K562 (cell line): ENCODE results near the gene PPP4R3A. TPM values are rescaled to one million over a fixed set of nuclear protein-coding genes. Genes with fewer than 3 reads are reported as not detected.

Source experiments
- ATAC-seq: fragments of 200-7000 bp; cut with Tn5 transposase; 3 replicates; pipeline ENCODE4 v1.9.1; 2020; ENCODE audit warnings: moderate library complexity
- BruUV-seq: library from RNA; stranded (reverse); fragments of 400-500 nt; replicated peaks from 2 replicates; lab custom pipeline; 2021; lab: Mats Ljungman, UMichigan
- CTCF ChIA-PET: fragments of 300-600 bp; formaldehyde crosslinking; extraction: SDS; loops from one replicate; lab custom pipeline; 2021; ENCODE audit warnings: low intra/inter-chr PET ratio; lab: Yijun Ruan, JAX
- POLR2A ChIA-PET: fragments of 300-600, 350-650 bp; sonication (Branson Sonifier 250); formaldehyde crosslinking; extraction: SDS; loops from one replicate; lab custom pipeline; 2021; ENCODE audit warnings: antibody characterized with exemption, inconsistent platforms; lab: Yijun Ruan, JAX
- DNase-seq, 4 experiments: peaks; one replicate each; pipeline versions ENCODE4 v3.0.0 to v3.0.0-alpha.2; 2011 to 2018; ENCODE audit warnings: low spot score in 3 of 4, mixed read lengths in 3 of 4; ENCODE audit errors: extremely low read depth in 1 of 4
- FAIRE-seq: peaks from 2 replicates; lab custom pipeline; 2011; peaks lifted over from hg19 to GRCh38; lab: Jason Lieb, UNC
- H2AFZ ChIP-seq: 2 replicates; pipeline ENCODE4 v1.6.0; 2011; ENCODE audit warnings: low read depth, low read length, control low read depth, inconsistent platforms
- H3K27ac ChIP-seq: fragments of 200-600 bp; 3 replicates; pipeline ENCODE4 v1.8.0; 2011; ENCODE audit warnings: low read depth, mild to moderate bottlenecking, control low read depth, inconsistent platforms, low read length, moderate library complexity, mixed read lengths; ENCODE audit errors: extremely low read depth
- H3K27me3 ChIP-seq, 2 experiments: fragments of 300-600 bp in 1 of 2; 2 replicates in 1 of 2; 3 replicates in 1 of 2; pipeline versions ENCODE4 v1.6.0 to v1.8.0; 2011; ENCODE audit warnings: inconsistent platforms in 2 of 2, low read length in 2 of 2, mild to moderate bottlenecking in 1 of 2, mixed read lengths in 1 of 2, moderate library complexity in 1 of 2; ENCODE audit not compliant: control insufficient read depth in 2 of 2, insufficient read depth in 2 of 2
- H3K36me3 ChIP-seq: fragments of 300-600 bp; 3 replicates; pipeline ENCODE4 v1.8.0; 2011; ENCODE audit warnings: mild to moderate bottlenecking, low read length, inconsistent platforms; ENCODE audit not compliant: control insufficient read depth, insufficient read depth
- H3K4me1 ChIP-seq, 2 experiments: fragments of 200-600 bp in 1 of 2; replicated peaks in 1 of 2; 2 replicates in 1 of 2; 3 replicates in 1 of 2; pipeline versions ENCODE4 v1.5.1 to v1.8.0; 2011; ENCODE audit warnings: inconsistent platforms in 2 of 2, low read length in 2 of 2, mild to moderate bottlenecking in 1 of 2, mixed read lengths in 1 of 2, moderate library complexity in 1 of 2; ENCODE audit not compliant: control insufficient read depth in 2 of 2, insufficient read depth in 2 of 2
- H3K4me2 ChIP-seq: 2 replicates; pipeline ENCODE4 v1.6.1; 2011; ENCODE audit warnings: low read length, control low read depth, inconsistent platforms, mixed read lengths; ENCODE audit not compliant: insufficient read depth
- H3K4me3 ChIP-seq: fragments of 200-600 bp; sonication (generic), shearing (Covaris generic); 2 replicates; pipeline ENCODE4 v1.5.1; 2016; ENCODE audit warnings: control low read depth, inconsistent platforms
- H3K79me2 ChIP-seq: fragments of 200-600 bp; 3 replicates; pipeline ENCODE4 v1.8.0; 2011; ENCODE audit warnings: low read length, inconsistent platforms; ENCODE audit not compliant: control insufficient read depth, insufficient read depth
- H3K9ac ChIP-seq, 2 experiments: 2 replicates each; pipeline versions ENCODE4 v1.6.0 to v1.6.1; 2011; ENCODE audit warnings: low read depth in 2 of 2, low read length in 2 of 2, control low read depth in 1 of 2, inconsistent platforms in 1 of 2, mild to moderate bottlenecking in 1 of 2, mixed read lengths in 1 of 2; ENCODE audit not compliant: insufficient read depth in 1 of 2
- H3K9me1 ChIP-seq: one replicate; pipeline ENCODE4 v1.6.0; 2011; ENCODE audit warnings: inconsistent platforms, mild to moderate bottlenecking, low read length, moderate library complexity; ENCODE audit not compliant: control insufficient read depth, insufficient read depth
- H3K9me3 ChIP-seq: replicated peaks from 2 replicates; pipeline ENCODE4 v1.5.1; 2011; ENCODE audit warnings: low read depth, low read length, inconsistent platforms; ENCODE audit not compliant: control insufficient read depth, insufficient read depth
- H4K20me1 ChIP-seq: replicated peaks from 2 replicates; pipeline ENCODE4 v1.6.1; 2011; ENCODE audit warnings: low read length, inconsistent platforms, mixed read lengths; ENCODE audit not compliant: control insufficient read depth, insufficient read depth
- TAF1 ChIP-seq: IDR thresholded peaks from 2 replicates; pipeline ENCODE4 v1.6.1; 2011; ENCODE audit warnings: mild to moderate bottlenecking, low read length, moderate library complexity; ENCODE audit not compliant: insufficient read depth, control insufficient read depth, severe bottlenecking; ENCODE audit errors: extremely low read depth
- YY1 ChIP-seq, 3 experiments: IDR thresholded peaks; 2 replicates each; pipeline ENCODE4 v1.6.1; 2011; ENCODE audit warnings: low read length in 2 of 3, mild to moderate bottlenecking in 2 of 3, moderate library complexity in 2 of 3, borderline replicate concordance in 1 of 3, control low read depth in 1 of 3, low read depth in 1 of 3; ENCODE audit not compliant: insufficient read depth in 3 of 3, insufficient replicate concordance in 2 of 3, control insufficient read depth in 1 of 3, insufficient read length in 1 of 3; ENCODE audit errors: extremely low read depth in 1 of 3
- ZNF175 ChIP-seq: fragments of 200-800 bp; sonication (Bioruptor generic); IDR thresholded peaks from 2 replicates; pipeline ENCODE4 v1.6.1; 2016; ENCODE audit warnings: low read depth, mild to moderate bottlenecking, missing genetic modification characterization, missing compliant biosample characterization
- ZNF766 ChIP-seq: fragments of 200-800 bp; sonication (Bioruptor generic); conservative IDR thresholded peaks from 2 replicates; pipeline ENCODE4 v1.6.1; 2016; ENCODE audit warnings: missing genetic modification characterization, missing compliant biosample characterization
- WGBS: fragments of 100-300 bp; shearing (Covaris generic); methylation state at CpG from one replicate; pipeline ENCODE4 v1.1.6; 2016; ENCODE audit warnings: low coverage, mixed read lengths; ENCODE audit not compliant: insufficient coverage; ENCODE audit errors: missing lambda C conversion rate; 5-methylcytosine and 5-hydroxymethylcytosine counted together
- in situ Hi-C: fragments of 300-500 bp; cut with MboI; formaldehyde crosslinking; loops from 4 replicates; pipeline ENCODE4 v1.15.0; 2018; ENCODE audit warnings: inconsistent platforms, mixed read lengths
- intact Hi-C: fragments of 100-400 bp; cut with micrococcal nuclease; formaldehyde crosslinking; loops from 2 replicates; pipeline ENCODE4 v1.14.2; 2022
- polyA plus RNA-seq, 8 experiments: library from polyadenylated mRNA; depleted of rRNA in 4 of 8; stranded (reverse) in 5 of 8; unstranded in 3 of 8; fragments of >200 nt; fragmentation: Nextera tagmentation in 2 of 8; fragmentation: Illumina TruSeq in 1 of 8; extraction: Ambion mirVana in 2 of 8; extraction: Trizol in 1 of 8; gene quantifications; 2 replicates each; pipeline versions ENCODE4 v1.2.1 to v1.2.3, GENCODE V29; 2011 to 2014; ENCODE audit warnings: inconsistent platforms in 1 of 8, missing spikeins in 1 of 8
- total RNA-seq, 7 experiments: library from RNA; depleted of rRNA in 6 of 7; stranded (reverse); fragments of >200 nt in 6 of 7; fragmentation: Illumina TruSeq in 2 of 7; extraction: Trizol in 2 of 7; gene quantifications; 2 replicates each; pipeline versions ENCODE4 v1.2.1 to v1.2.3, GENCODE V29; 2011 to 2021; ENCODE audit warnings: low replicate concordance in 1 of 7
- TF ChIP-seq, protein P1 (sequence below): sonication (generic); formaldehyde crosslinking; IDR thresholded peaks from 2 replicates; pipeline ENCODE4 v1.8.0; 2022; ENCODE audit warnings: missing genetic modification reagents, mild to moderate bottlenecking, borderline replicate concordance

The PPP4R3A gene
- total and polyA plus RNA-seq, 9 of the 15 experiments (the other 6 are each of a cell fraction or from before 2014, with no cell fraction given): 9.5 to 54.9 (median 44.9) TPM

- in situ Hi-C loops: no loop called here
- Histone ChIP-seq H3K9me3 (no peaks in the 10 kb centered on the region), H3K4me3 (peak overlapping the region; percentile 97), H4K20me1 (no peaks in the 10 kb centered on the region; the same call in 1 of the 2 replicates), H3K9me1 (no peaks in the 10 kb centered on the region), H3K27me3 (no peaks in the 10 kb centered on the region), H3K4me1 (peaks cover 3 to 5% of the 10 kb centered on the region in 2 experiments; a peak in 4 of 5 replicates), H3K79me2 (peaks cover 49% of the 10 kb centered on the region), H3K4me2 (peak overlapping the region; percentile 91), H3K9ac (peak overlapping the region; percentile 93 to 98)
- FAIRE-seq (peak; percentile 75), DNase-seq (peak in 2 of 4 experiments; percentile 11 to 30), ATAC-seq (no peak; the same call in 2 of the 3 replicates)
- CTCF ChIA-PET: no interaction called here
- 6% methylated on average over 9 of the region's 9 CpGs for WGBS
- TF ChIP-seq ZNF766 (CRISPR knock-in tag) (peak; percentile 39; the same call in 1 of the 2 replicates), TAF1 (peak; percentile 4), YY1 (IDR thresholded peaks at IDR 0.05; ENCODE audit: borderline replicate concordance in 1 of 3, control insufficient read depth in 1 of 3, extremely low read depth in 1 of 3, insufficient read depth in 3 of 3, insufficient read length in 1 of 3, insufficient replicate concordance in 2 of 3, low read depth in 1 of 3, low read length in 2 of 3) (peak in 1 of 3 experiments; percentile 58), ZNF175 (CRISPR knock-in tag) (peak; percentile 39; the same call in 1 of the 2 replicates)
- TF ChIP-seq, protein P1, sequence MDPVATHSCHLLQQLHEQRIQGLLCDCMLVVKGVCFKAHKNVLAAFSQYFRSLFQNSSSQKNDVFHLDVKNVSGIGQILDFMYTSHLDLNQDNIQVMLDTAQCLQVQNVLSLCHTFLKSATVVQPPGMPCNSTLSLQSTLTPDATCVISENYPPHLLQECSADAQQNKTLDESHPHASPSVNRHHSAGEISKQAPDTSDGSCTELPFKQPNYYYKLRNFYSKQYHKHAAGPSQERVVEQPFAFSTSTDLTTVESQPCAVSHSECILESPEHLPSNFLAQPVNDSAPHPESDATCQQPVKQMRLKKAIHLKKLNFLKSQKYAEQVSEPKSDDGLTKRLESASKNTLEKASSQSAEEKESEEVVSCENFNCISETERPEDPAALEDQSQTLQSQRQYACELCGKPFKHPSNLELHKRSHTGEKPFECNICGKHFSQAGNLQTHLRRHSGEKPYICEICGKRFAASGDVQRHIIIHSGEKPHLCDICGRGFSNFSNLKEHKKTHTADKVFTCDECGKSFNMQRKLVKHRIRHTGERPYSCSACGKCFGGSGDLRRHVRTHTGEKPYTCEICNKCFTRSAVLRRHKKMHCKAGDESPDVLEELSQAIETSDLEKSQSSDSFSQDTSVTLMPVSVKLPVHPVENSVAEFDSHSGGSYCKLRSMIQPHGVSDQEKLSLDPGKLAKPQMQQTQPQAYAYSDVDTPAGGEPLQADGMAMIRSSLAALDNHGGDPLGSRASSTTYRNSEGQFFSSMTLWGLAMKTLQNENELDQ (CRISPR knock-in tag): no peak
- TF ChIP-seq, all 486 proteins: peak for 4
- intact Hi-C loops: no loop called here
- Histone ChIP-seq H3K36me3 (peaks cover 14% of the 10 kb centered on the region; the same call in 2 of the 3 replicates), H3K27ac (peak overlapping the region; percentile 98), H2AFZ (peak overlapping the region; percentile 96)
- POLR2A ChIA-PET: interaction anchor here (0.6 to 0.8 kb wide), 2 partner anchors 14 to 799 kb away, joined by 3 to 4 read pairs; no protein-coding TSS in a partner anchor
- no TSS peak for BruUV-seq
These were observed 903 bp upstream of the PPP4R3A start for GRCh38 chr14:91511043-91511383.
